Ovary (tissue), 9 donors: ENCODE data around the gene SLBP. TPM values are rescaled to one million over a fixed set of nuclear protein-coding genes. Genes with fewer than 3 reads are reported as not detected.
A peak's percentile ranks its signal among the peaks of the same experiment; 100 is the strongest.
"Not testable (repeated sequence)": the region's sequence is repeated elsewhere in the genome, so short reads cannot be mapped to it uniquely, and the experiment has no call there.

Experiments used
- DNase-seq, 5 donors: peaks; one replicate each; pipeline ENCODE4 v3.0.0-alpha.2; 2019 to 2020
- H3K27ac ChIP-seq, 2 donors: fragments of 200-600 bp; one replicate each; pipeline versions ENCODE4 v1.5.1 to v1.8.0; 2019 to 2022
- H3K27me3 ChIP-seq: fragments of 200-600 bp; one replicate; pipeline ENCODE4 v1.8.0; 2022
- H3K36me3 ChIP-seq: fragments of 200-600 bp; sonication (generic); one replicate; pipeline ENCODE4 v1.5.1; 2019
- H3K4me1 ChIP-seq: one replicate; pipeline ENCODE4 v1.8.1; 2013; ENCODE audit warnings: mild to moderate bottlenecking, moderate library complexity; ENCODE audit not compliant: insufficient read depth
- H3K4me3 ChIP-seq: fragments of 200-600 bp; sonication (generic); one replicate; pipeline ENCODE4 v1.5.1; 2017
- H3K9me3 ChIP-seq, 2 donors: fragments of 200-600 bp in 1 of 2; sonication (generic) in 1 of 2; one replicate each; pipeline versions ENCODE4 v1.5.1 to v1.8.1; 2013 to 2019; ENCODE audit warnings: mild to moderate bottlenecking in 1 of 2, moderate library complexity in 1 of 2
- EP300 ChIP-seq: sonication (generic); formaldehyde crosslinking; IDR thresholded peaks from one replicate; pipeline ENCODE4 v1.6.1; 2017; ENCODE audit warnings: antibody characterized with exemption
- POLR2A ChIP-seq: fragments of 450-650 bp; IDR thresholded peaks from one replicate; pipeline ENCODE4 v1.6.1; 2017; ENCODE audit warnings: antibody characterized with exemption, mild to moderate bottlenecking, moderate library complexity
- WGBS, 3 donors: extraction: QIAGEN DNeasy Blood & Tissue Kit in 1 of 3; methylation state at CpG; one replicate each; pipeline versions ENCODE4 v1.1.5 to v1.1.7; 2013 to 2017; 5-methylcytosine and 5-hydroxymethylcytosine counted together
- intact Hi-C, 4 donors: fragments of 100-400 bp; cut with DNase I; formaldehyde crosslinking; loops; one replicate each; pipeline versions ENCODE4 v1.11.0 to v1.15.1; 2022 to 2023
- polyA plus RNA-seq, 2 donors: library from polyadenylated mRNA; stranded (reverse); fragments of 200-250 nt in 1 of 2; fragments of 350-450 nt in 1 of 2; fragmentation: Illumina TruSeq in 1 of 2; extraction: RNeasy Lipid Tissue Mini Kit (QIAGEN cat#74804) in 1 of 2; gene quantifications; one replicate each; pipeline ENCODE4 v1.2.3, GENCODE V29; 2013 to 2014
- total RNA-seq, 7 donors: library from RNA; depleted of rRNA in 2 of 7; stranded (reverse); fragments of >200 nt in 2 of 7; fragmentation: NEBNext Ultra II Directional in 3 of 7; extraction: Animal tissue kit (Norgen Biotek cat#: 25700) in 3 of 7; gene quantifications; one replicate each; pipeline versions ENCODE4 v1.1.0 to v1.2.4, GENCODE V29; 2016 to 2023
- TF ChIP-seq, protein P1 (sequence below), 3 donors: fragments of 450-650 bp in 2 of 3; fragments of 200-600 bp in 1 of 3; IDR thresholded peaks; one replicate each; pipeline versions ENCODE4 v1.5.1 to v1.8.0; 2016 to 2022; ENCODE audit warnings: antibody characterized with exemption in 3 of 3, mild to moderate bottlenecking in 1 of 3
- donor health status: DM: no; HTN: no; CAD: no; lungs with moderate emphysema.
- donor health status: DM: no; HTN: no; CAD: no.
- donor health status: Bipolar disorder and iron deficiency.
- donor health status: DM: yes; HTN: yes; CAD: no.
- donor health status: DM: no; HTN: no; CAD: no.
- donor health status: DM: yes; HTN: yes; CAD: no.

The SLBP gene
- total and polyA plus RNA-seq, 9 donors = 30.9 to 64.8 (median 36.7) TPM

DNA sequence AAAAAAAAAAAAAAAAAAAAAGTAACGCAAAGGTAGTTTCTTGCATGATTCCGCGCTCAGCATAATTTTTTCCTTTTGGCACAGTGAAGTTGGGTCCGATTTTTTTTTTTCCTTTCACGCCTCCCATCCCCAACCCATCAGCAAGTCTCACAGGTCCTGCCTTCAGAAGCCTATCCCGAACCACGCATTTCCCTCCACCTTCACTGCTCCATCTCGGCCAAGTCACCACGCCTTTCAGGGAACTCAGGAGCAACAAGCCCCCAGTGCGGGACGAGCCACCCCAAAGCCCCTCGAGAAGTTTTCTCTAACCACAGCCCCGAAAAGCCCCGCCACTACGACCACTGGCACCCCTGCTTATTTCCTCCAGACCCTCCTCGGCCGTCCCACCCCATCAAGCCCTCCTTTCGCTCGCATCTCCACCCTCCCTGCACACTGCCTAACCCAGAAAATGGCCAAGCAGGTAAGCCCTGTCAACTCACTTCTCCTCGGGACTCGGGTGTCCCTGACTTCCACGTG, 1.0 kb downstream of the SLBP start:
- no peaks in the 10 kb centered on the region for H3K27me3 ChIP-seq
- no peaks in the 10 kb centered on the region for H3K36me3 ChIP-seq
- intact Hi-C loops = no loop called here
- TF ChIP-seq, protein P1, sequence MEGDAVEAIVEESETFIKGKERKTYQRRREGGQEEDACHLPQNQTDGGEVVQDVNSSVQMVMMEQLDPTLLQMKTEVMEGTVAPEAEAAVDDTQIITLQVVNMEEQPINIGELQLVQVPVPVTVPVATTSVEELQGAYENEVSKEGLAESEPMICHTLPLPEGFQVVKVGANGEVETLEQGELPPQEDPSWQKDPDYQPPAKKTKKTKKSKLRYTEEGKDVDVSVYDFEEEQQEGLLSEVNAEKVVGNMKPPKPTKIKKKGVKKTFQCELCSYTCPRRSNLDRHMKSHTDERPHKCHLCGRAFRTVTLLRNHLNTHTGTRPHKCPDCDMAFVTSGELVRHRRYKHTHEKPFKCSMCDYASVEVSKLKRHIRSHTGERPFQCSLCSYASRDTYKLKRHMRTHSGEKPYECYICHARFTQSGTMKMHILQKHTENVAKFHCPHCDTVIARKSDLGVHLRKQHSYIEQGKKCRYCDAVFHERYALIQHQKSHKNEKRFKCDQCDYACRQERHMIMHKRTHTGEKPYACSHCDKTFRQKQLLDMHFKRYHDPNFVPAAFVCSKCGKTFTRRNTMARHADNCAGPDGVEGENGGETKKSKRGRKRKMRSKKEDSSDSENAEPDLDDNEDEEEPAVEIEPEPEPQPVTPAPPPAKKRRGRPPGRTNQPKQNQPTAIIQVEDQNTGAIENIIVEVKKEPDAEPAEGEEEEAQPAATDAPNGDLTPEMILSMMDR (IDR thresholded peaks at IDR 0.05) = no peak
- TF ChIP-seq POLR2A (no peak), EP300 (no peak)
- H3K9me3 ChIP-seq = no peaks in the 10 kb centered on the region
- DNase-seq = no peak
- peaks cover 9% of the 10 kb centered on the region for H3K4me1 ChIP-seq
- WGBS, 3 donors = 9 to 14% (median 13%) methylated on average over 22 of the region's 22 CpGs
- peak overlapping the region; percentile 77 to 100 for H3K27ac ChIP-seq
- peak overlapping the region; percentile 83 for H3K4me3 ChIP-seq

DNA sequence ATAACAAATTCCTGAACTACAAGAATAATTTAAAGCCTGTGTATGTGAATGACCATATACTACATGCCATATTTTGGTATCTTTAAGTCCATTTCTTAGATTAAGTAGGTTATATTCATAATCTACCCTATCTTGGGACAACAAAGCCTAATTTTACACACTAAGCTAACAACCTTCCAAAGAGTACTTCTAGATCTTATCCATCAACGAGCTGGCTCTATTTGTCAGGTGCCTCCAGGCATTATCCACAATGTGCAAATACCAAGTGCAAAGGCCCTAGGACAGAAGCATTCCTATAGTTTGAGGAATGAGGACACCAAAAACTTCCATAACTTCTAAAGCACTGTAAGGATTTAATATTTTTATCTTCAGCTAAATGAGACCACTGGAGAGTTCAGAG, 3.5 kb downstream of the SLBP start:
- TF ChIP-seq EP300 = no peak
- TF ChIP-seq POLR2A = no peak
- TF ChIP-seq, protein P1 (IDR thresholded peaks at IDR 0.05) = no peak
- no peak for DNase-seq
- Histone ChIP-seq H3K9me3 (no peaks in the 10 kb centered on the region), H3K27me3 (no peaks in the 10 kb centered on the region), H3K36me3 (no peaks in the 10 kb centered on the region), H3K4me3 (no peak overlapping the region), H3K27ac (no peak overlapping the region), H3K4me1 (peaks cover 7% of the 10 kb centered on the region)
- intact Hi-C loops = no loop called here
- WGBS, 3 donors = 52 to 67% (median 67%) methylated on average over 1 of the region's 1 CpG

DNA sequence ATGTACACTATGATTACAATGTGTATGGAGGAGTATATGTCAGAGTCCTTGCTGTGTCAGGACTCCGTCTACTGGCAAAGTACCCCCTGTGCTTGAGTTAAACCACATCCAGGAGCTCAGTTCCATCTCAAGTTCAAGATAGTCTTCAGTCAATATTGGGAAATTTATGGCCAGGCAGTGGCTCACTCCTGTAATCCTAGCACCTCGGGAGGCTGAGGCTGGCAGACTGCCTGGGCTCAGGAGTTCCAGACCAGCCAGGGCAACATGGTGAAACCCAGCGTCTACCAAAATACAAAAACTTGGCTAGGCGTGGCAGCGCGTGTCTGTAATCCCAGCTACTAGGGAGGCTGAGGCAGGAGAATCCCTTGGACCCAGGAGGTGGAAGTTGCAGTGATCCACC, 5.8 kb downstream of the SLBP start:
- peak in 1 of 5 donors; percentile 25 for DNase-seq
- intact Hi-C loops = no loop called here
- WGBS, 3 donors = 89 to 91% (median 90%) methylated on average over 6 of the region's 6 CpGs
- H3K27me3 ChIP-seq = no peaks in the 10 kb centered on the region
- TF ChIP-seq POLR2A = no peak
- H3K36me3 ChIP-seq = no peaks in the 10 kb centered on the region
- peaks cover 4% of the 10 kb centered on the region for H3K4me1 ChIP-seq
- no peaks in the 10 kb centered on the region for H3K9me3 ChIP-seq
- H3K4me3 ChIP-seq = no peak overlapping the region
- no peak overlapping the region for H3K27ac ChIP-seq

DNA sequence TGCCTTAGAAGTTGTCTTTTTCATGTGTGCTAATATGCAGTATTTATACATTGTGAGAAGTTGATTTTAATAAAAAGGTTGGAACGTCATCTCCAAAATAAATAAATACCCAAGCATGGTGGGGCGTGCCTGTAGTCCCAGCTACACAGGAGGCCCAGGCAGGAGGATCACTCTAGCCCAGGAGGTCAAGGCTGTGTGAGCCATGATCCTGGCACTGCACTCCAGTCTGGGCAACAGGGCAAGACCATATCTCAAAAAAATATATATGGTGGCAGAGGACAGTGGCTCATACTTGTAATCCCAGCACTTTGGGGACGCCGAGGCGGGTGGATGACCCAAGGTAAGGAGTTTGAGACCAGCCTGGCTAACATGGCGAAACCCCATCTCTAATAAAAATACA, 6.4 kb downstream of the SLBP start:
- Histone ChIP-seq H3K9me3 (no peaks in the 10 kb centered on the region), H3K4me1 (peaks cover 3% of the 10 kb centered on the region), H3K36me3 (no peaks in the 10 kb centered on the region), H3K27ac (no peak overlapping the region), H3K4me3 (no peak overlapping the region), H3K27me3 (no peaks in the 10 kb centered on the region)
- DNase-seq = no peak
- TF ChIP-seq POLR2A (no peak), EP300 (no peak)
- TF ChIP-seq, protein P1 (IDR thresholded peaks at IDR 0.05) = no peak
- WGBS, 3 donors = 94 to 97% (median 96%) methylated on average over 6 of the region's 6 CpGs
- intact Hi-C loops = no loop called here

DNA sequence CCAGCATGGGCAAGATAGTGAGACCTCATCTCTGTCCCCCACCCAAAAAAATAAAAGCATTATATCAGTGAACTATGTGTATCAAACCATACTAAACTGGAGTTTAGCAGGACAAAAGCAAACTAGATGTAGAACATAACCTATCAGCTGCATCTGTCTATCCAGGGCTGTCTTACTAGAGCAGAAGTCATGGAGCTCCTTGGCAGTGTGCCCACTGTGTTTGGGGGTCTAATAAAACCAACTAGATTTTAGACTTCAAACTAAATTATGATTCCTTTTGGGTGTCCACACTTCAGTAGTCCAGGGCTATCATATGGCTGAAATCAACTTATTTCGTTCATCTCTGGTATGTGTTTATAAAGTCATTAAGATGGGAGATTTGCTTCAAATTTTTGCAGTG, 8.3 kb downstream of the SLBP start:
- H3K36me3 ChIP-seq = no peaks in the 10 kb centered on the region
- H3K4me1 ChIP-seq = no peaks in the 10 kb centered on the region
- TF ChIP-seq, protein P1 (IDR thresholded peaks at IDR 0.05) = no peak
- TF ChIP-seq POLR2A (no peak), EP300 (no peak)
- H3K27me3 ChIP-seq = no peaks in the 10 kb centered on the region
- no peaks in the 10 kb centered on the region for H3K9me3 ChIP-seq
- WGBS, 3 donors = 76 to 83% (median 76%) methylated on average over 1 of the region's 1 CpG
- H3K4me3 ChIP-seq = no peak overlapping the region
- intact Hi-C loops = no loop called here
- DNase-seq = peak in 1 of 5 donors; percentile 20
- no peak overlapping the region for H3K27ac ChIP-seq

DNA sequence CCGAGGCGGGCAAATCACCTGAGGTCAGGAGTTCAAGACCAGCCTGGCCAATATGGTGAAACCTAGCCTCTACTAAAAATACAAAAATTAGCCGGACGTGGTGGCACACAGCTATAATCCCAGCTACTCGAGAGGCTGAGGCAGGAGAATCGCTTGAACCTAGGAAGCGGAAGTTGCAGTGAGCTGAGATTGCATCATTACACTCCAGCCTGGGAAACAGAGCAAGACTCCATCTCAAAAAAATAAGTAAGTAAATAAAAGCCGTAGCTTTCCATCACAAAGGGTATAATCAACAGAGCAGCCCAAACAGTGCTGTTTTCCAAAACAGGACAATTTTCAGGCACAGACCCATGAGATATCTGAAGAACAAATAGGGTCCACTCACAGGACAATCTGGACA, 10.4 kb downstream of the SLBP start:
- intact Hi-C loops, H3K9me3 ChIP-seq, H3K4me3 ChIP-seq, DNase-seq, H3K27ac ChIP-seq, H3K4me1 ChIP-seq, H3K36me3 ChIP-seq, H3K27me3 ChIP-seq: not testable (repeated sequence)
- 85 to 95% (median 90%) methylated on average over 8 of the region's 8 CpGs for WGBS, 3 donors
